ENCODE measurements around the gene THBD.

THBD gene

GRCh38 chr20:23090147-23090546 is 40.7 kb upstream of the THBD start:
- Histone ChIP-seq H3K9ac (ENCODE audit: low read depth, low read length) (no peak overlapping the region), H3K4me1 (ENCODE audit: insufficient read depth, low read length) (no peaks in the 10 kb centered on the region), H3K9me3 (ENCODE audit: control insufficient read depth, insufficient read depth, low read length) (no peaks in the 10 kb centered on the region), H3K36me3 (ENCODE audit: insufficient read depth, low read length) (no peaks in the 10 kb centered on the region)

- Histone ChIP-seq H3K9me3 (ENCODE audit: control insufficient read depth, insufficient read depth, low read length) (no peaks in the 10 kb centered on the region), H3K9ac (ENCODE audit: low read depth, low read length) (no peak overlapping the region), H3K36me3 (ENCODE audit: insufficient read depth, low read length) (no peaks in the 10 kb centered on the region), H3K4me1 (ENCODE audit: insufficient read depth, low read length) (no peaks in the 10 kb centered on the region)
Observed at GRCh38 chr20:23088866-23089265, 39.4 kb upstream of the THBD start.

- no peaks in the 10 kb centered on the region for H3K4me1 ChIP-seq (ENCODE audit: insufficient read depth, low read length)
- H3K9ac ChIP-seq (ENCODE audit: low read depth, low read length) = no peak overlapping the region
- no peaks in the 10 kb centered on the region for H3K36me3 ChIP-seq (ENCODE audit: insufficient read depth, low read length)
- H3K9me3 ChIP-seq (ENCODE audit: control insufficient read depth, insufficient read depth, low read length) = no peaks in the 10 kb centered on the region
Observed at GRCh38 chr20:23087587-23088251, 38.2 kb upstream of the THBD start.

- Histone ChIP-seq H3K36me3 (ENCODE audit: insufficient read depth, low read length) (no peaks in the 10 kb centered on the region), H3K9ac (ENCODE audit: low read depth, low read length) (no peak overlapping the region), H3K9me3 (ENCODE audit: control insufficient read depth, insufficient read depth, low read length) (no peaks in the 10 kb centered on the region), H3K4me1 (ENCODE audit: insufficient read depth, low read length) (no peaks in the 10 kb centered on the region)
Observed at GRCh38 chr20:23086931-23087411, 37.5 kb upstream of the THBD start.

- Histone ChIP-seq H3K9me3 (ENCODE audit: control insufficient read depth, insufficient read depth, low read length) (no peaks in the 10 kb centered on the region), H3K9ac (ENCODE audit: low read depth, low read length) (no peak within 1 kb of the TSS), H3K36me3 (ENCODE audit: insufficient read depth, low read length) (no peaks in the 10 kb centered on the region), H3K4me1 (ENCODE audit: insufficient read depth, low read length) (no peaks in the 10 kb centered on the region)
Observed at GRCh38 chr20:23086056-23086566, 36.6 kb upstream of the THBD start, which contains the start of gene CD93. TSS of gene CD93 (minus strand) at chr20:23086324. CDS start at chr20:23086192, 132 bp downstream.

- H3K9me3 ChIP-seq (ENCODE audit: control insufficient read depth, insufficient read depth, low read length) = no peaks in the 10 kb centered on the region
- no peak overlapping the region for H3K9ac ChIP-seq (ENCODE audit: low read depth, low read length)
- no peaks in the 10 kb centered on the region for H3K4me1 ChIP-seq (ENCODE audit: insufficient read depth, low read length)
- H3K36me3 ChIP-seq (ENCODE audit: insufficient read depth, low read length) = no peaks in the 10 kb centered on the region
Observed at GRCh38 chr20:23085436-23086055, 36.1 kb upstream of the THBD start.

- H3K4me1 ChIP-seq (ENCODE audit: insufficient read depth, low read length) = no peaks in the 10 kb centered on the region
- no peaks in the 10 kb centered on the region for H3K36me3 ChIP-seq (ENCODE audit: insufficient read depth, low read length)
- no peaks in the 10 kb centered on the region for H3K9me3 ChIP-seq (ENCODE audit: control insufficient read depth, insufficient read depth, low read length)
- no peak overlapping the region for H3K9ac ChIP-seq (ENCODE audit: low read depth, low read length)
Observed at GRCh38 chr20:23084845-23085365, 35.4 kb upstream of the THBD start.

- H3K36me3 ChIP-seq (ENCODE audit: insufficient read depth, low read length) = no peaks in the 10 kb centered on the region
- no peaks in the 10 kb centered on the region for H3K4me1 ChIP-seq (ENCODE audit: insufficient read depth, low read length)
- no peaks in the 10 kb centered on the region for H3K9me3 ChIP-seq (ENCODE audit: control insufficient read depth, insufficient read depth, low read length)
Observed at GRCh38 chr20:23084282-23084844, 34.9 kb upstream of the THBD start.

GRCh38 chr20:23083553-23084220 is 34.2 kb upstream of the THBD start:
- H3K36me3 ChIP-seq (ENCODE audit: insufficient read depth, low read length) = no peaks in the 10 kb centered on the region
- no peaks in the 10 kb centered on the region for H3K4me1 ChIP-seq (ENCODE audit: insufficient read depth, low read length)

More at GRCh38 chr20:23084282-23084844, 34.9 kb upstream of the THBD start:
- no peak overlapping the region for H3K9ac ChIP-seq (ENCODE audit: low read depth, low read length)

GRCh38 chr20:23082846-23083552 is 33.5 kb upstream of the THBD start:
- H3K9me3 ChIP-seq (ENCODE audit: control insufficient read depth, insufficient read depth, low read length) = no peaks in the 10 kb centered on the region
- no peaks in the 10 kb centered on the region for H3K36me3 ChIP-seq (ENCODE audit: insufficient read depth, low read length)
- no peak overlapping the region for H3K9ac ChIP-seq (ENCODE audit: low read depth, low read length)
- H3K4me1 ChIP-seq (ENCODE audit: insufficient read depth, low read length) = no peaks in the 10 kb centered on the region

More at GRCh38 chr20:23083553-23084220, 34.2 kb upstream of the THBD start:
- Histone ChIP-seq H3K9ac (ENCODE audit: low read depth, low read length) (no peak overlapping the region), H3K9me3 (ENCODE audit: control insufficient read depth, insufficient read depth, low read length) (no peaks in the 10 kb centered on the region)

- no peaks in the 10 kb centered on the region for H3K9me3 ChIP-seq (ENCODE audit: control insufficient read depth, insufficient read depth, low read length)
- no peak overlapping the region for H3K9ac ChIP-seq (ENCODE audit: low read depth, low read length)
- H3K36me3 ChIP-seq (ENCODE audit: insufficient read depth, low read length) = no peaks in the 10 kb centered on the region
- H3K4me1 ChIP-seq (ENCODE audit: insufficient read depth, low read length) = no peaks in the 10 kb centered on the region
Observed at GRCh38 chr20:23081263-23081819, 31.9 kb upstream of the THBD start.

- no peaks in the 10 kb centered on the region for H3K36me3 ChIP-seq (ENCODE audit: insufficient read depth, low read length)
- H3K9ac ChIP-seq (ENCODE audit: low read depth, low read length) = no peak overlapping the region
- H3K4me1 ChIP-seq (ENCODE audit: insufficient read depth, low read length) = no peaks in the 10 kb centered on the region
- H3K9me3 ChIP-seq (ENCODE audit: control insufficient read depth, insufficient read depth, low read length) = no peaks in the 10 kb centered on the region
Observed at GRCh38 chr20:23080521-23080920, 31.0 kb upstream of the THBD start.

GRCh38 chr20:23079926-23080325 is 30.5 kb upstream of the THBD start:
- H3K36me3 ChIP-seq (ENCODE audit: insufficient read depth, low read length) = no peaks in the 10 kb centered on the region
- H3K4me1 ChIP-seq (ENCODE audit: insufficient read depth, low read length) = no peaks in the 10 kb centered on the region
- H3K9me3 ChIP-seq (ENCODE audit: control insufficient read depth, insufficient read depth, low read length) = no peaks in the 10 kb centered on the region
- H3K9ac ChIP-seq (ENCODE audit: low read depth, low read length) = no peak overlapping the region

Data from ES-I3 (cell line).